ENCODE data around the gene PCDHB1. TPM values are rescaled to one million over a fixed set of nuclear protein-coding genes. Genes with fewer than 3 reads are reported as not detected.

Gene PCDHB1
- total and polyA plus RNA-seq, 2 of the 8 experiments (the other 6 are each of a cell fraction or from before 2014, with no cell fraction given), result 0.03 to 0.04 TPM

- ChIA-PET POLR2A (ENCODE audit: partially characterized antibody) (interaction anchor here (0.8 to 8.3 kb wide), 10 partner anchors 9 to 77 kb away, joined by 3 to 155 read pairs (median 5); partner anchors contain the start of genes PCDHAC1 and PCDHAC2), CTCF (ENCODE audit: partially characterized antibody) (interaction anchor here (0.6 to 6.7 kb wide), 13 partner anchors 14 to 128 kb away, joined by 3 to 50 read pairs (median 5); partner anchors contain the start of gene PCDHAC1)
- no peak overlapping the region for H2AFZ ChIP-seq (ENCODE audit: low read length)
- H3K4me3 ChIP-seq (ENCODE audit: extremely low read depth in 1 of 4, insufficient read depth in 2 of 4, low read depth in 3 of 4, low read length in 4 of 4), result peak overlapping the region in 1 of 4 experiments; percentile 13; a peak in 1 of 8 replicates
- no peak overlapping the region for H3K14ac ChIP-seq (ENCODE audit: insufficient read length)
- H3K4me1 ChIP-seq (replicated peaks in 1 of 4; ENCODE audit: control insufficient read depth in 3 of 4, insufficient read depth in 4 of 4, low read length in 3 of 4), result peaks cover 8 to 35% (median 27%) of the 10 kb centered on the region in 4 experiments; a peak in 6 of 7 replicates
- peak overlapping the region; percentile 62 for H2BK12ac ChIP-seq (ENCODE audit: low read depth, low read length)
- H3K23ac ChIP-seq (ENCODE audit: insufficient read length), result no peak overlapping the region
- H3K27ac ChIP-seq (ENCODE audit: low read depth, low read length), result peak overlapping the region; percentile 13; the same call in 1 of the 2 replicates
- H2BK15ac ChIP-seq (ENCODE audit: low read length), result no peak overlapping the region
- H3K56ac ChIP-seq (replicated peaks; ENCODE audit: insufficient read length, low read depth, low read length), result no peak overlapping the region
- no peaks in the 10 kb centered on the region for H3K79me1 ChIP-seq (ENCODE audit: low read depth, low read length)
- 0 out of 2 replicates have a peak overlapping the region, but pooled peaks have one; percentile 5 for H3K18ac ChIP-seq (ENCODE audit: extremely low read depth, low read length)
- H4K91ac ChIP-seq (replicated peaks; ENCODE audit: insufficient read length, low read length), result peak overlapping the region; percentile 75
- peak overlapping the region; percentile 6; the same call in 1 of the 2 replicates for H2AK5ac ChIP-seq (ENCODE audit: low read depth, low read length)
- no peaks in the 10 kb centered on the region for H3K79me2 ChIP-seq (ENCODE audit: control insufficient read depth in 1 of 2, insufficient read depth in 2 of 2, low read length in 2 of 2)
- no peaks in the 10 kb centered on the region; a peak in 1 of 4 replicates for H3K9me3 ChIP-seq (ENCODE audit: insufficient read depth in 2 of 2, low read depth in 1 of 2, low read length in 1 of 2)
- H2BK20ac ChIP-seq (ENCODE audit: low read length), result no peak overlapping the region; the same call in 1 of the 2 replicates
- peaks cover 11% of the 10 kb centered on the region; the same call in 1 of the 2 replicates for H3K23me2 ChIP-seq (ENCODE audit: low read depth, low read length)
- H2BK5ac ChIP-seq (ENCODE audit: low read depth, low read length), result peak overlapping the region; percentile 21; the same call in 1 of the 2 replicates
- H4K8ac ChIP-seq (ENCODE audit: extremely low read depth, insufficient read depth, low read length), result no peak overlapping the region
- no peaks in the 10 kb centered on the region for H3K36me3 ChIP-seq (ENCODE audit: control insufficient read depth in 2 of 4, insufficient read depth in 4 of 4, low read length in 3 of 4)
- no peak overlapping the region for H2BK120ac ChIP-seq (replicated peaks; ENCODE audit: low read depth, low read length)
- no peak overlapping the region for H3K4ac ChIP-seq (replicated peaks; ENCODE audit: insufficient read length, low read depth, low read length)
- WGBS, 2 experiments (ENCODE audit: extremely low coverage in 1 of 2, insufficient coverage in 1 of 2, insufficient read length in 1 of 2, insufficient replicate concordance in 2 of 2, low coverage in 1 of 2, low lambda C conversion rate in 2 of 2, missing lambda C conversion rate in 1 of 2), result 31% methylated on average over 4 of the region's 4 CpGs; no CpG with 5 or more reads in 1 of the 2 experiments
- H4K5ac ChIP-seq (ENCODE audit: insufficient read length, low read depth, low read length), result no peak overlapping the region
- FAIRE-seq (peak; percentile 97), DNase-seq (ENCODE audit: low read depth in 1 of 2, low spot score in 2 of 2) (peak; percentile 54 to 85)
- H3K27me3 ChIP-seq (replicated peaks in 1 of 4; ENCODE audit: control insufficient read depth in 3 of 4, extremely low read depth in 1 of 4, insufficient read depth in 3 of 4, low read length in 3 of 4), result no peaks in the 10 kb centered on the region
- H4K20me1 ChIP-seq (replicated peaks in 1 of 2; ENCODE audit: control insufficient read depth in 1 of 2, insufficient read depth in 2 of 2, low read length in 2 of 2), result no peaks in the 10 kb centered on the region
- peak overlapping the region; percentile 53 to 95 for H3K4me2 ChIP-seq (ENCODE audit: insufficient read depth in 1 of 2, low read depth in 2 of 2, low read length in 2 of 2)
- H3K9ac ChIP-seq (replicated peaks in 1 of 4; ENCODE audit: extremely low read depth in 1 of 4, low read depth in 3 of 4, low read length in 3 of 4), result 0 out of 7 replicates have a peak overlapping the region, but pooled peaks of 1 of the 4 experiments have one; percentile 3
- TF ChIP-seq JUND (IDR thresholded peaks at IDR 0.05; ENCODE audit: low read length) (peak; percentile 83), BCL11A (IDR thresholded peaks at IDR 0.05; ENCODE audit: low read depth in 2 of 2, low read length in 2 of 2) (no peak), JUN (IDR thresholded peaks at IDR 0.05; ENCODE audit: low read depth, low read length) (no peak), BACH1 (IDR thresholded peaks at IDR 0.05; ENCODE audit: low read length) (peak; percentile 47; the same call in 1 of the 2 replicates), RBBP5 (IDR thresholded peaks at IDR 0.05; ENCODE audit: borderline replicate concordance, low read depth, low read length) (no peak), HDAC2 (IDR thresholded peaks at IDR 0.05; ENCODE audit: borderline replicate concordance in 1 of 2, low read depth in 2 of 2, low read length in 2 of 2) (no peak), ZNF274 (IDR thresholded peaks at IDR 0.05; ENCODE audit: borderline replicate concordance, extremely low read depth, low read length) (no peak), MAFK (IDR thresholded peaks at IDR 0.05; ENCODE audit: low read depth, low read length) (peak; percentile 27; the same call in 1 of the 2 replicates), HDAC6 (IDR thresholded peaks at IDR 0.05; ENCODE audit: low read depth, low read length) (no peak), CBX8 (IDR thresholded peaks at IDR 0.05; ENCODE audit: borderline replicate concordance, low read depth, low read length) (no peak)
Measured at GRCh38 chr5:141003791-141004611, 47.2 kb upstream of the PCDHB1 start.

Data from H1 (cell line).